Astrocyte (in vitro differentiated cells and primary cell): ENCODE data around the gene ATRIP. TPM values are rescaled to one million over a fixed set of nuclear protein-coding genes. Genes with fewer than 3 reads are reported as not detected.

Experiments used
- DNase-seq: peaks from one replicate; pipeline ENCODE4 v3.0.0-alpha.2; 2010; ENCODE audit warnings: low read depth
- FAIRE-seq: peaks from 2 replicates; lab custom pipeline; 2011; peaks lifted over from hg19 to GRCh38; lab: Jason Lieb, UNC
- H2AFZ ChIP-seq: 2 replicates; pipeline ENCODE4 v1.6.0; 2012; ENCODE audit warnings: low read depth, low read length, inconsistent platforms
- H3K27ac ChIP-seq: 2 replicates; pipeline ENCODE4 v1.5.1; 2011; ENCODE audit warnings: low read depth, low read length, inconsistent platforms
- H3K27me3 ChIP-seq: 2 replicates; pipeline ENCODE4 v1.6.0; 2011; ENCODE audit warnings: low read length, inconsistent platforms; ENCODE audit not compliant: insufficient read depth
- H3K36me3 ChIP-seq: 2 replicates; pipeline ENCODE4 v1.5.1; 2011; ENCODE audit warnings: low read length, inconsistent platforms; ENCODE audit not compliant: insufficient read depth
- H3K4me1 ChIP-seq: 2 replicates; pipeline ENCODE4 v1.5.1; 2011; ENCODE audit warnings: low read length, inconsistent platforms; ENCODE audit not compliant: insufficient read depth
- H3K4me2 ChIP-seq: 2 replicates; pipeline ENCODE4 v1.6.0; 2012; ENCODE audit warnings: low read length, inconsistent platforms
- H3K4me3 ChIP-seq: 2 replicates; pipeline ENCODE4 v1.5.1; 2011; ENCODE audit warnings: low read depth, mild to moderate bottlenecking, low read length, inconsistent platforms; ENCODE audit not compliant: insufficient read depth
- H3K79me2 ChIP-seq: 2 replicates; pipeline ENCODE4 v1.6.0; 2012; ENCODE audit warnings: mild to moderate bottlenecking, low read length, inconsistent platforms; ENCODE audit not compliant: insufficient read depth
- H3K9ac ChIP-seq: 2 replicates; pipeline ENCODE4 v1.6.0; 2012; ENCODE audit warnings: mild to moderate bottlenecking, low read length, inconsistent platforms
- H3K9me3 ChIP-seq: 2 replicates; pipeline ENCODE4 v1.5.1; 2012; ENCODE audit warnings: low read depth, mild to moderate bottlenecking, low read length, inconsistent platforms; ENCODE audit not compliant: insufficient read depth
- H4K20me1 ChIP-seq: 2 replicates; pipeline ENCODE4 v1.6.0; 2012; ENCODE audit warnings: low read length, inconsistent platforms; ENCODE audit not compliant: insufficient read depth
- H3K27ac Mint-ChIP-seq: one replicate; pipeline ENCODE4 v1.8.0; 2021; ENCODE audit warnings: mild to moderate bottlenecking, mixed read lengths; ENCODE audit not compliant: unreplicated experiment
- H3K27me3 Mint-ChIP-seq: one replicate; pipeline ENCODE4 v1.8.0; 2021; ENCODE audit warnings: low read depth, mixed read lengths; ENCODE audit not compliant: unreplicated experiment
- H3K36me3 Mint-ChIP-seq: one replicate; pipeline ENCODE4 v1.8.0; 2021; ENCODE audit warnings: low read depth, mixed read lengths; ENCODE audit not compliant: unreplicated experiment
- H3K4me1 Mint-ChIP-seq: one replicate; pipeline ENCODE4 v1.8.0; 2021; ENCODE audit warnings: low read depth, mixed read lengths; ENCODE audit not compliant: unreplicated experiment
- H3K4me3 Mint-ChIP-seq: one replicate; pipeline ENCODE4 v1.8.0; 2021; ENCODE audit warnings: mild to moderate bottlenecking, moderate library complexity, mixed read lengths; ENCODE audit not compliant: unreplicated experiment
- H3K9me3 Mint-ChIP-seq: one replicate; pipeline ENCODE4 v1.8.0; 2021; ENCODE audit warnings: mild to moderate bottlenecking, mixed read lengths; ENCODE audit not compliant: unreplicated experiment
- EZH2 ChIP-seq: IDR thresholded peaks from 2 replicates; pipeline ENCODE4 v1.6.1; 2012; ENCODE audit warnings: mild to moderate bottlenecking, low read length, inconsistent platforms; ENCODE audit not compliant: insufficient read depth
- total RNA-seq: library from RNA; stranded (reverse); gene quantifications from 2 replicates; pipeline ENCODE4 v1.2.1, GENCODE V29; 2021
- TF ChIP-seq, protein P1 (sequence below): IDR thresholded peaks from 2 replicates; pipeline ENCODE4 v1.5.1; 2011; ENCODE audit warnings: low read depth, mild to moderate bottlenecking, inconsistent platforms, low read length, moderate library complexity; ENCODE audit not compliant: insufficient read depth

ATRIP gene
- total RNA-seq, 1 donor from 2014 or later: 6.2 TPM

DNA sequence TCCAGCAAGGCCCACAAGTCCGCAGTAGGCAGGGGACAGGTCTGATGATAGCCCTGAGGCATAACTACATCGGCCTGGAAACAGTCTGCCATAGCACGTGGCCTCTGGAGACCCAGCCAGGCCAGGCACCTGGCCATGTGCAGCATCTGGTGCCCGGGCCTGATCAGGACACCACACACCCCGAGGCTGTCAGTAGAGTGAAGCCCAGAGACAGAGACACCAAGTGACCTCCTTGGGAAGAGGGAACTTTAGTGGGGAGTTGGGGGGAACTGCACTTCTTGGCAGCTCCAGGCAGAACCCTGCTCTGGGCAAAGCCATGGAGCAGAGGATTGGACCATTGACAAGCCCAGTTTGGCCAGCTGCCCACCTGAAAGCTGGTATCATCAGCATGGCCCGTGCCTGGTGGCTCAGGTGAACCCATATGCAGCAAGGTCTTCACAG, 56.2 kb downstream of the ATRIP start:
- DNase-seq (no peak), FAIRE-seq (no peak)
- Histone ChIP-seq H3K9me3 (no peaks in the 10 kb centered on the region), H3K4me2 (peak overlapping the region; percentile 100), H3K79me2 (peaks cover 29% of the 10 kb centered on the region), H4K20me1 (peaks cover 18% of the 10 kb centered on the region), H3K36me3 (no peaks in the 10 kb centered on the region), H3K4me3 (peak overlapping the region; percentile 74), H3K27me3 (no peaks in the 10 kb centered on the region), H3K27ac (no peak overlapping the region), H2AFZ (no peak overlapping the region), H3K4me1 (peaks cover 27% of the 10 kb centered on the region), H3K9ac (no peak overlapping the region)
- Mint-ChIP-seq H3K27me3 (no peaks in the 10 kb centered on the region), H3K4me1 (peaks cover 17% of the 10 kb centered on the region), H3K36me3 (peaks cover 18% of the 10 kb centered on the region), H3K9me3 (peaks cover 3% of the 10 kb centered on the region), H3K4me3 (peak overlapping the region; percentile 88), H3K27ac (peak overlapping the region; percentile 87)
- TF ChIP-seq, protein P1, sequence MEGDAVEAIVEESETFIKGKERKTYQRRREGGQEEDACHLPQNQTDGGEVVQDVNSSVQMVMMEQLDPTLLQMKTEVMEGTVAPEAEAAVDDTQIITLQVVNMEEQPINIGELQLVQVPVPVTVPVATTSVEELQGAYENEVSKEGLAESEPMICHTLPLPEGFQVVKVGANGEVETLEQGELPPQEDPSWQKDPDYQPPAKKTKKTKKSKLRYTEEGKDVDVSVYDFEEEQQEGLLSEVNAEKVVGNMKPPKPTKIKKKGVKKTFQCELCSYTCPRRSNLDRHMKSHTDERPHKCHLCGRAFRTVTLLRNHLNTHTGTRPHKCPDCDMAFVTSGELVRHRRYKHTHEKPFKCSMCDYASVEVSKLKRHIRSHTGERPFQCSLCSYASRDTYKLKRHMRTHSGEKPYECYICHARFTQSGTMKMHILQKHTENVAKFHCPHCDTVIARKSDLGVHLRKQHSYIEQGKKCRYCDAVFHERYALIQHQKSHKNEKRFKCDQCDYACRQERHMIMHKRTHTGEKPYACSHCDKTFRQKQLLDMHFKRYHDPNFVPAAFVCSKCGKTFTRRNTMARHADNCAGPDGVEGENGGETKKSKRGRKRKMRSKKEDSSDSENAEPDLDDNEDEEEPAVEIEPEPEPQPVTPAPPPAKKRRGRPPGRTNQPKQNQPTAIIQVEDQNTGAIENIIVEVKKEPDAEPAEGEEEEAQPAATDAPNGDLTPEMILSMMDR: no peak
- TF ChIP-seq EZH2: no peak

DNA sequence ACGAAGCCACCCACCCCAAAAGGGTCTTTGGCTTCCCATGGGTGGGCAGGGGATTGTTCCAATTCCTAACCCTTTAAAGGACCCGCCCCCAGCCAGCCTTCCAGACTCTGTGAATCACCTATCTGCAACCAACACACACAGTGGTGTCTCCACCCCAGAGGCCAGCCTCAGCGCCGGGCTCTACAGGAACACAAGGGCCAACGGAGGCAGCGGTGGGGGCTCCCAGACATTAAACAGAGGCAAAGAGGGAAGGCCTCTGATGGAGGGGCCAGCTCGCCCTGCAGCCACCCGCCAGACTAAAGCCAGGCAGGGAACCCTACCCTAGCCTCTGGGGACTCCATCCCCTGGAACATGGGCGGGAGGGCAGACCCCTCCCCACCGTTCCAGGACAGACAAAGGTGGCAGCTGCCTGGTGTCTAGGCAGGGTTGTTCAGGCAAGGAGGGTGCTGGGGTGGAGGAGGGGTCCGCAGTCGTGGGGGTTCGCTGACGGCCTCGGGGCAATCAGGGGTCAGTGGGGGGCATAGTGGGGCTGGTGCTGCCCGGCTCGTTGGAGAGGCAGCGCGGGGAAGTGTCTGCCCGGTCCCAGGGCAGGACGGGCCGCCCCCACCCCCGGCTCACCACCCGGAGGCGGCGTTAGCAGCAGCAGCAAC, 57.0 kb downstream of the ATRIP start:
- FAIRE-seq: no peak
- peaks cover 19% of the 10 kb centered on the region for H3K4me1 Mint-ChIP-seq

More for the DNA sequence above, 57.0 kb downstream of the ATRIP start:
- Histone ChIP-seq H2AFZ (peak overlapping the region; percentile 82), H3K79me2 (peaks cover 29% of the 10 kb centered on the region), H3K27ac (peak overlapping the region; percentile 45), H3K9ac (peak overlapping the region; percentile 87), H3K4me3 (peak overlapping the region; percentile 74), H3K4me2 (peak overlapping the region; percentile 100), H4K20me1 (peaks cover 18% of the 10 kb centered on the region), H3K36me3 (no peaks in the 10 kb centered on the region), H3K4me1 (peaks cover 31% of the 10 kb centered on the region), H3K27me3 (no peaks in the 10 kb centered on the region), H3K9me3 (no peaks in the 10 kb centered on the region)
- H3K27me3 Mint-ChIP-seq: no peaks in the 10 kb centered on the region
- DNase-seq: peak; percentile 55
- no peaks in the 10 kb centered on the region for H3K9me3 Mint-ChIP-seq
- peak overlapping the region; percentile 88 for H3K4me3 Mint-ChIP-seq
- TF ChIP-seq, protein P1: no peak
- no peak for TF ChIP-seq EZH2
- peaks cover 13% of the 10 kb centered on the region for H3K36me3 Mint-ChIP-seq
- peak overlapping the region; percentile 87 for H3K27ac Mint-ChIP-seq
